ENCODE measurements around the gene CDKN2C.
A peak's percentile ranks its signal among the peaks of the same experiment; 100 is the strongest.

CDKN2C gene

DNA sequence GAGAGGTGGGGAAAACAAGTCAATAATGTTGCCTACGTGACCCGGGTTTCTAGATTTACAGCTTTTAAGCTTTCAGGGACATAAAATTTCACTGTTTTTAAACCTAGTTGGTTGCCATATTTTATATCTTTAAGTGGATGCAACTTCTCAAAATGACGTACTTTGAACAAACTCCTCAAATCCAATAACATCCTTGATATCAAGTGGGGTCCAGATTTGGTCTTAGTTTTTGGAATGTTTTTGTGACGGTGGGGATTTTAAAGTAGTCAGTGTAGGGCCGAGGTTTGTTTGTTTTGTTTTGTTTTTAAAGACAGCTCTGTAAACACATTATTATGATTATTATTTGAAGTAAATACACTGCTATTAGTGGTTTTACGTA lies 453 bp downstream of the CDKN2C start:
- TF ChIP-seq, protein P1, sequence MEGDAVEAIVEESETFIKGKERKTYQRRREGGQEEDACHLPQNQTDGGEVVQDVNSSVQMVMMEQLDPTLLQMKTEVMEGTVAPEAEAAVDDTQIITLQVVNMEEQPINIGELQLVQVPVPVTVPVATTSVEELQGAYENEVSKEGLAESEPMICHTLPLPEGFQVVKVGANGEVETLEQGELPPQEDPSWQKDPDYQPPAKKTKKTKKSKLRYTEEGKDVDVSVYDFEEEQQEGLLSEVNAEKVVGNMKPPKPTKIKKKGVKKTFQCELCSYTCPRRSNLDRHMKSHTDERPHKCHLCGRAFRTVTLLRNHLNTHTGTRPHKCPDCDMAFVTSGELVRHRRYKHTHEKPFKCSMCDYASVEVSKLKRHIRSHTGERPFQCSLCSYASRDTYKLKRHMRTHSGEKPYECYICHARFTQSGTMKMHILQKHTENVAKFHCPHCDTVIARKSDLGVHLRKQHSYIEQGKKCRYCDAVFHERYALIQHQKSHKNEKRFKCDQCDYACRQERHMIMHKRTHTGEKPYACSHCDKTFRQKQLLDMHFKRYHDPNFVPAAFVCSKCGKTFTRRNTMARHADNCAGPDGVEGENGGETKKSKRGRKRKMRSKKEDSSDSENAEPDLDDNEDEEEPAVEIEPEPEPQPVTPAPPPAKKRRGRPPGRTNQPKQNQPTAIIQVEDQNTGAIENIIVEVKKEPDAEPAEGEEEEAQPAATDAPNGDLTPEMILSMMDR (IDR thresholded peaks at IDR 0.05; ENCODE audit: low read depth, low read length): no peak
- H3K27me3 ChIP-seq: no peaks in the 10 kb centered on the region
- H3K4me1 ChIP-seq: no peaks in the 10 kb centered on the region

DNA sequence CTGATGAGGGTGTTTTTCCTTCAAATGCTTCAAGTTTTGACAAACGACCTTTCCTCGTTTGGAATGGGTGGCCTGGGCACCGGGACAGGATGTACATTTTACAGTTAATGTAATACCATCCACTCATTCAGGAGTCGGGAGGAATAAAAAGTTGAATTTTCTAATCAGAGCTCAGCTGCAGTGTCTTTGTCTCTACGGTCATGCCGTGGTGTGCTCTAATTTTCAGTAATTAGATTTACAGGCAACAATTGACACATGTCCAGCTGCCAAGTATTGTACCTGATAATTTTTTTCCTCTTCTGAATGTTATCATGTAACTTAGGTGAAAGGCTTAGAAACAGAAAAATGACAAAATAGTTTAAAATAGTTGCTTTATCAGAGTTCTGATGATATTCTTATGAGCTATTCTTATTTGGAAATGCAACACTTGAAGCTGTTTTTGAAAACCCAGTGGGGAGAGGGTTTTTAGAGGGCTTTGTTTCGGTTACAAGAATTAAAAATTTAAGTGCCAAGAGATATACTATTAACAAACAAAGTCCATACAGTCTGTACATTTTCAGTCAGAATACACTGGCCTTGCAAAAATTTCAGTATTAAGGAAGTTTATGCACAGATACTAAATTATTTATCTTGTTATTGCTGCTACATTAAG lies 1.0 kb downstream of the CDKN2C start:
- peaks cover 3% of the 10 kb centered on the region; the same call in 1 of the 2 replicates for H3K36me3 ChIP-seq
- no peaks in the 10 kb centered on the region for H3K27me3 ChIP-seq
- TF ChIP-seq, protein P1 (IDR thresholded peaks at IDR 0.05; ENCODE audit: low read depth, low read length): no peak
- no peaks in the 10 kb centered on the region for H3K9me3 ChIP-seq
- no peaks in the 10 kb centered on the region for H3K4me1 ChIP-seq
- no peak for DNase-seq
- peak overlapping the region; percentile 86 for H3K4me3 ChIP-seq (ENCODE audit: low read depth, low read length)

More for the DNA sequence above, 453 bp downstream of the CDKN2C start:
- H3K9me3 ChIP-seq: no peaks in the 10 kb centered on the region
- no peak for DNase-seq
- H3K36me3 ChIP-seq: peaks cover 3% of the 10 kb centered on the region; the same call in 1 of the 2 replicates
- peak overlapping the region; percentile 86 for H3K4me3 ChIP-seq (ENCODE audit: low read depth, low read length)

DNA sequence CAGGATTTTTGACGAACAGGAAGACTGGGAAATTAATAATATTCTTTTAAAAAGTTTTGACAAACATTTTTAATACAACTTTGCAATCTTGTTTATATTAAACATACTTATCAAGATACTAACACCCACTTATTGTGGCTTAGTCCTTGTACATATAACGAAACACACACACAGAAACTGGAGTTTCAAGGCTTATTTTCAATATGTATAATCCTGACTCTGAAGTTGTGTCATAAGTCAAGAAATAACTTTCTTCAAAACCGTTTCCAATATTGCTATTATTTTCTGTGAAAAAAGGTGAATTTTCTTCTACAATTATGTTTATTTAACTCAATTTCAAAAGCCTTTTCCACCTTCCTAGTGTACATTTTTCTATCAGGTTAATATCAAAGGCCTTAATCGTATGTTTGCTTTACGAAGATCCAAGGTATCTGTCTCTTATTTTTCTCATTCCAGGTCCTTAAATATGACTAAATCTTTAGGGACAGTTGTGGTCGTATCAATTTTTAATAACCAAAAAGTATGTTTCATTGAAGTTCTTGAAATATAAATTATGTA lies 1.8 kb downstream of the CDKN2C start:
- no peaks in the 10 kb centered on the region for H3K4me1 ChIP-seq
- TF ChIP-seq, protein P1 (IDR thresholded peaks at IDR 0.05; ENCODE audit: low read depth, low read length): no peak
- peaks cover 3% of the 10 kb centered on the region; the same call in 1 of the 2 replicates for H3K36me3 ChIP-seq
- no peak for DNase-seq
- peak overlapping the region; percentile 86 for H3K4me3 ChIP-seq (ENCODE audit: low read depth, low read length)
- no peaks in the 10 kb centered on the region for H3K9me3 ChIP-seq
- no peaks in the 10 kb centered on the region for H3K27me3 ChIP-seq

DNA sequence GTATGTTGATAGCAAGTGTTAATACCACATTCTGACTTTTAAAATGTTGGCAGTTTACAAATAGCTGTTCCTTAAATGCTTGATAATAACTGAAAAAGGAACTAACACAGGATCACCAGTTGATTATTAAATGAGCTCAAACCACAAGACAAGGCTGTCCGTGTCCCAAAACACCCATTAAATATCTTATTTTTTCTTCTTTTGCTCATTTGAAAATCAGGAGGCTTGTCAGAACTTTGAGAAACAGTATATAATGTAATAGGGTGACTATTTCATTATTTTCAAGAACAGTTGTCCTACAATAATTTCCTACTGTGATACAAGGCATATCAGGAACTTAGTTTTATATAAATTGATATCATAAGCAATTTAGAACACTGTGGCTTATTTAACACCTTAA lies 2.7 kb downstream of the CDKN2C start:
- no peak for DNase-seq
- Histone ChIP-seq H3K4me1 (no peaks in the 10 kb centered on the region), H3K27me3 (no peaks in the 10 kb centered on the region), H3K36me3 (peaks cover 3% of the 10 kb centered on the region; the same call in 1 of the 2 replicates), H3K4me3 (ENCODE audit: low read depth, low read length) (peak overlapping the region; percentile 86), H3K9me3 (no peaks in the 10 kb centered on the region)
- TF ChIP-seq, protein P1 (IDR thresholded peaks at IDR 0.05; ENCODE audit: low read depth, low read length): no peak

DNA sequence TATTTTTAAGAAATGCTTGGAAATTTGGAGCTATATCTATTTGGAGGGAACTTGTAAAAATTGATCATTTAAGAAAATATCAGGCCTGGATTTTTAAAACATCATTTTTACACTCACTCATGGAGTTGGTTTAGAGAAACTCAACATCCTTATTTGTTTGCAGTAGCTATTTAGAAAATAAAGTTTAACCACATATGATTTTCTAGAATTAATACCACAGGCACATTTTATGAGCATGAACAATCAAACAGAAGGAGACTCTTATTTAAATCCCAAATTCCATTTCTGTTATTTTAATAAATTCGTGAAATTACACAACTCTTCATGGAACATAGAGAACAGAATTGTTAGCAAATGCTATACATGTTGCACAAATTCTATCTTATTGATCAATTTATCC lies 3.2 kb downstream of the CDKN2C start:
- Histone ChIP-seq H3K36me3 (peaks cover 3% of the 10 kb centered on the region; the same call in 1 of the 2 replicates), H3K27me3 (no peaks in the 10 kb centered on the region), H3K4me1 (no peaks in the 10 kb centered on the region), H3K4me3 (ENCODE audit: low read depth, low read length) (peak overlapping the region; percentile 86), H3K9me3 (no peaks in the 10 kb centered on the region)
- TF ChIP-seq, protein P1 (IDR thresholded peaks at IDR 0.05; ENCODE audit: low read depth, low read length): no peak
- no peak for DNase-seq

All from BE2C (cell line).